Myocyte (in vitro differentiated cells): Measurements from ENCODE around the gene HLA-DPA1. TPM values are rescaled to one million over a fixed set of nuclear protein-coding genes. Genes with fewer than 3 reads are reported as not detected.

Source experiments
- DNase-seq: peaks from one replicate; pipeline ENCODE4 v3.0.0-alpha.2; 2012; ENCODE audit warnings: low read depth
- total RNA-seq: library from RNA; depleted of rRNA; stranded (reverse); fragments of >200 nt; gene quantifications from 2 replicates; pipeline ENCODE4 v1.2.3, GENCODE V29; 2014

Gene HLA-DPA1
- total RNA-seq, 1 donor from 2014 or later, result 0.27 TPM

- no peak for DNase-seq
These were observed 15.6 kb upstream of the HLA-DPA1 start for GRCh38 chr6:33088931-33089620.

GRCh38 chr6:33088258-33088930, 14.9 kb upstream of the HLA-DPA1 start:
- DNase-seq, result no peak

GRCh38 chr6:33085627-33086026, 12.2 kb upstream of the HLA-DPA1 start:
- no peak for DNase-seq

GRCh38 chr6:33082702-33083101, 9.3 kb upstream of the HLA-DPA1 start:
- peak; percentile 24 for DNase-seq

- no peak for DNase-seq
These were observed 7.8 kb upstream of the HLA-DPA1 start for GRCh38 chr6:33081098-33081824.

- peak; percentile 4 for DNase-seq
These were observed 7.0 kb upstream of the HLA-DPA1 start for GRCh38 chr6:33080127-33081089.

GRCh38 chr6:33079580-33079979, 6.1 kb upstream of the HLA-DPA1 start:
- no peak for DNase-seq

GRCh38 chr6:33078919-33079521, 5.6 kb upstream of the HLA-DPA1 start:
- DNase-seq, result no peak

- DNase-seq, result no peak
These were observed 5.0 kb upstream of the HLA-DPA1 start for GRCh38 chr6:33078442-33078841.

GRCh38 chr6:33077908-33078307, 4.5 kb upstream of the HLA-DPA1 start:
- DNase-seq, result no peak

GRCh38 chr6:33076406-33076934, 3.0 kb upstream of the HLA-DPA1 start:
- DNase-seq, result no peak

- peak; percentile 69 for DNase-seq
These were observed 2.3 kb upstream of the HLA-DPA1 start, which contains the start of gene HLA-DPB1 for GRCh38 chr6:33075568-33076405. Gene HLA-DPB1, plus strand, starts transcription at chr6:33075990. Its CDS starts 52 bp downstream, at chr6:33076042.

- no peak for DNase-seq
These were observed 1.7 kb upstream of the HLA-DPA1 start for GRCh38 chr6:33075208-33075567.

GRCh38 chr6:33072508-33073100, 845 bp downstream of the HLA-DPA1 start:
- DNase-seq, result no peak

- no peak for DNase-seq
These were observed 1.9 kb downstream of the HLA-DPA1 start for GRCh38 chr6:33071569-33071968.

GRCh38 chr6:33070909-33071308, 2.5 kb downstream of the HLA-DPA1 start:
- no peak for DNase-seq

- no peak for DNase-seq
These were observed 4.3 kb downstream of the HLA-DPA1 start for GRCh38 chr6:33069021-33069738.

- DNase-seq, result no peak
These were observed 6.4 kb downstream of the HLA-DPA1 start for GRCh38 chr6:33066917-33067521.
